HepG2 (cell line): Measurements from ENCODE around the gene SPTBN4. TPM values are rescaled to one million over a fixed set of nuclear protein-coding genes. Genes with fewer than 3 reads are reported as not detected.
A peak's percentile ranks its signal among the peaks of the same experiment; 100 is the strongest.

Source experiments
- CREM ChIP-seq, 2 experiments: sonication (generic) in 1 of 2; formaldehyde crosslinking in 1 of 2; IDR thresholded peaks; 2 replicates each; pipeline versions ENCODE4 v1.4.0 to v1.6.1; 2016 to 2020; ENCODE audit warnings: antibody characterized with exemption in 1 of 2, mild to moderate bottlenecking in 1 of 2, missing genetic modification reagents in 1 of 2
- HNF4G ChIP-seq, 2 experiments: sonication (generic) in 1 of 2; formaldehyde crosslinking in 1 of 2; IDR thresholded peaks; 2 replicates each; pipeline versions ENCODE4 v1.4.0 to v1.6.1; 2011 to 2020; ENCODE audit warnings: borderline replicate concordance in 2 of 2, low read depth in 2 of 2, mild to moderate bottlenecking in 2 of 2, low read length in 1 of 2, missing genetic modification reagents in 1 of 2, moderate library complexity in 1 of 2
- KLF11 ChIP-seq: IDR thresholded peaks from 2 replicates; pipeline ENCODE4 v1.6.1; 2016; ENCODE audit warnings: missing compliant biosample characterization
- NFE2L2 ChIP-seq: fragments of 150-350 bp; IDR thresholded peaks from 2 replicates; pipeline ENCODE4 v1.6.1; 2014; ENCODE audit warnings: low read length
- PRMT3 ChIP-seq: sonication (generic); formaldehyde crosslinking; IDR thresholded peaks from 2 replicates; pipeline ENCODE4 v1.8.1; 2022; ENCODE audit warnings: low read depth, mild to moderate bottlenecking, moderate library complexity, missing genetic modification reagents, borderline replicate concordance
- PTBP1 ChIP-seq: fragments of 200-400 bp; formaldehyde crosslinking; IDR thresholded peaks from 2 replicates; pipeline ENCODE4 v1.6.1; 2018; ENCODE audit warnings: low read length, low read depth; ENCODE audit not compliant: poor library complexity, severe bottlenecking
- SALL2 ChIP-seq: sonication (generic); formaldehyde crosslinking; IDR thresholded peaks from 2 replicates; pipeline ENCODE4 v1.8.1; 2023; ENCODE audit warnings: mild to moderate bottlenecking, missing genetic modification reagents, inconsistent platforms
- ZBTB7B ChIP-seq: sonication (generic); formaldehyde crosslinking; IDR thresholded peaks from 2 replicates; pipeline ENCODE4 v1.4.0; 2020; ENCODE audit warnings: missing genetic modification reagents
- ZNF260 ChIP-seq: sonication (generic); formaldehyde crosslinking; IDR thresholded peaks from 2 replicates; pipeline ENCODE4 v1.4.0; 2020; ENCODE audit warnings: missing genetic modification reagents, low read depth, mild to moderate bottlenecking, borderline replicate concordance
- ZNF564 ChIP-seq: sonication (generic); formaldehyde crosslinking; IDR thresholded peaks from 2 replicates; pipeline ENCODE4 v1.8.1; 2023; ENCODE audit warnings: mild to moderate bottlenecking, missing genetic modification reagents
- ZNF777 ChIP-seq: sonication (generic); formaldehyde crosslinking; IDR thresholded peaks from 2 replicates; pipeline ENCODE4 v1.4.0; 2020; ENCODE audit warnings: missing genetic modification reagents
- ZSCAN29 ChIP-seq: sonication (generic); formaldehyde crosslinking; conservative IDR thresholded peaks from 2 replicates; pipeline ENCODE4 v1.4.0; 2020; ENCODE audit warnings: mild to moderate bottlenecking, missing genetic modification reagents
- polyA plus RNA-seq, 8 experiments: library from polyadenylated mRNA; depleted of rRNA in 3 of 8; stranded (reverse) in 7 of 8; unstranded in 1 of 8; fragments of >200 nt; fragmentation: Illumina TruSeq in 4 of 8; extraction: Trizol in 4 of 8; gene quantifications; 2 replicates each; pipeline versions ENCODE4 v1.2.1 to v1.2.3, GENCODE V29; 2011 to 2016; ENCODE audit warnings: low read depth in 4 of 8, missing spikeins in 1 of 8, mixed read lengths in 1 of 8; ENCODE audit not compliant: insufficient read depth in 1 of 8
- total RNA-seq, 5 experiments: library from RNA; depleted of rRNA; stranded (reverse); fragments of >200 nt; fragmentation: Illumina TruSeq; extraction: Trizol; gene quantifications; 2 replicates each; pipeline ENCODE4 v1.2.3, GENCODE V29; 2016; ENCODE audit warnings: low read depth in 1 of 5
- TF ChIP-seq, protein P1 (sequence below): conservative IDR thresholded peaks from 2 replicates; pipeline ENCODE4 v1.6.1; 2018; ENCODE audit warnings: missing genetic modification reagents
- TF ChIP-seq, protein P2 (sequence below): sonication (generic); formaldehyde crosslinking; IDR thresholded peaks from 2 replicates; pipeline ENCODE4 v1.5.1; 2020; ENCODE audit warnings: missing genetic modification reagents, mild to moderate bottlenecking, borderline replicate concordance
- TF ChIP-seq, protein P3 (sequence below), 2 experiments: IDR thresholded peaks; 2 replicates each; pipeline ENCODE4 v1.6.1; 2011 to 2012; ENCODE audit warnings: low read length in 2 of 2, borderline replicate concordance in 1 of 2, low read depth in 1 of 2, mild to moderate bottlenecking in 1 of 2, moderate library complexity in 1 of 2
- TF ChIP-seq, protein P4 (sequence below): IDR thresholded peaks from 2 replicates; pipeline ENCODE4 v1.6.1; 2018; ENCODE audit warnings: missing genetic modification reagents, mild to moderate bottlenecking, missing compliant biosample characterization

SPTBN4 gene
- total and polyA plus RNA-seq, 2 of the 13 experiments (the other 11 are each of a cell fraction or from before 2014, with no cell fraction given) = 0.11 TPM

DNA sequence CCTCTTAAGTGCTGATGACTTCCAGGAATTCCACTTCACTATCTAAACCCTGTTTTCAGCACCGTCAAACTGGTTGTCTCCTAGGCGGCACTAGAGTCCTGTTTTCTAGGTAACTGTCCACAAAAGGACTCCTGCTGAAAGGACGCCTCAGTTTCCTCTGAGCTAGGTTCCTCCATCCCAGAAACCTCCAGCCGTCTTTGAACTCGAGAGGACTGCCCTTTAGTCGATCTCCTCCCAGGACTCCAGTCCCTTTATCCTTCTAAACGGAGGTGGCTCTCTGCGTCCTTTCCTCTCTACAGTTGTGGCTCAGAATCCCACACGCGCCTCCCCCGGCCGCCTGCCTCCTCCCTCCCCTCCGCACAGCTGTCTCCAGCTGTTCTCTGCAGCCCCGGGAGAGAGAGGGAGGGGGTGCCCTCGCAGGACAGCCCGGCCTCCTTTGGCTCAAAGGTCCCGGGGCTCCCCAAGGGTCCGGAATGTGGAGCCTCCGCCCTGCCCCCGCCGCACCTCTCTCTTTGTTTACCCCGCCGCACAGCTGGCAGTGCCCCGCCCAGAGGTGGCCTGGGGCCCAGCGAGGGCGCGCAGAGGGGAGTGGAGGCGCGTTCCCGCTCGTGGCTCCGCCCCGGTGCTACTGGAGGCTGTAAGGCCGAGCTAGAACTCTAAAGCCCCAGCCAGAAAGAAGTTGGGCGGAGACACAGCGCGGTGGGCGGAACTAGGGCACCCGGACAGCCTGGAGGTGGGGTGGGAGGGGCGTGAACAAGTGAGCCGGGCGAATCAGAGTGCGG lies 136.8 kb downstream of the SPTBN4 start (continued):
- no peak for TF ChIP-seq PTBP1
- TF ChIP-seq NFE2L2 = no peak
- TF ChIP-seq, protein P1, sequence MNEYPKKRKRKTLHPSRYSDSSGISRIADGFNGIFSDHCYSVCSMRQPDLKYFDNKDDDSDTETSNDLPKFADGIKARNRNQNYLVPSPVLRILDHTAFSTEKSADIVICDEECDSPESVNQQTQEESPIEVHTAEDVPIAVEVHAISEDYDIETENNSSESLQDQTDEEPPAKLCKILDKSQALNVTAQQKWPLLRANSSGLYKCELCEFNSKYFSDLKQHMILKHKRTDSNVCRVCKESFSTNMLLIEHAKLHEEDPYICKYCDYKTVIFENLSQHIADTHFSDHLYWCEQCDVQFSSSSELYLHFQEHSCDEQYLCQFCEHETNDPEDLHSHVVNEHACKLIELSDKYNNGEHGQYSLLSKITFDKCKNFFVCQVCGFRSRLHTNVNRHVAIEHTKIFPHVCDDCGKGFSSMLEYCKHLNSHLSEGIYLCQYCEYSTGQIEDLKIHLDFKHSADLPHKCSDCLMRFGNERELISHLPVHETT (CRISPR knock-in tag) = peak; percentile 89; the same call in 1 of the 2 replicates
- TF ChIP-seq HNF4G (IDR thresholded peaks at IDR 0.05; ENCODE audit: borderline replicate concordance, low read depth, low read length) = peak; percentile 98
- TF ChIP-seq HNF4G (CRISPR knock-in tag; IDR thresholded peaks at IDR 0.05; ENCODE audit: borderline replicate concordance, low read depth) = peak; percentile 96
- TF ChIP-seq, protein P2, sequence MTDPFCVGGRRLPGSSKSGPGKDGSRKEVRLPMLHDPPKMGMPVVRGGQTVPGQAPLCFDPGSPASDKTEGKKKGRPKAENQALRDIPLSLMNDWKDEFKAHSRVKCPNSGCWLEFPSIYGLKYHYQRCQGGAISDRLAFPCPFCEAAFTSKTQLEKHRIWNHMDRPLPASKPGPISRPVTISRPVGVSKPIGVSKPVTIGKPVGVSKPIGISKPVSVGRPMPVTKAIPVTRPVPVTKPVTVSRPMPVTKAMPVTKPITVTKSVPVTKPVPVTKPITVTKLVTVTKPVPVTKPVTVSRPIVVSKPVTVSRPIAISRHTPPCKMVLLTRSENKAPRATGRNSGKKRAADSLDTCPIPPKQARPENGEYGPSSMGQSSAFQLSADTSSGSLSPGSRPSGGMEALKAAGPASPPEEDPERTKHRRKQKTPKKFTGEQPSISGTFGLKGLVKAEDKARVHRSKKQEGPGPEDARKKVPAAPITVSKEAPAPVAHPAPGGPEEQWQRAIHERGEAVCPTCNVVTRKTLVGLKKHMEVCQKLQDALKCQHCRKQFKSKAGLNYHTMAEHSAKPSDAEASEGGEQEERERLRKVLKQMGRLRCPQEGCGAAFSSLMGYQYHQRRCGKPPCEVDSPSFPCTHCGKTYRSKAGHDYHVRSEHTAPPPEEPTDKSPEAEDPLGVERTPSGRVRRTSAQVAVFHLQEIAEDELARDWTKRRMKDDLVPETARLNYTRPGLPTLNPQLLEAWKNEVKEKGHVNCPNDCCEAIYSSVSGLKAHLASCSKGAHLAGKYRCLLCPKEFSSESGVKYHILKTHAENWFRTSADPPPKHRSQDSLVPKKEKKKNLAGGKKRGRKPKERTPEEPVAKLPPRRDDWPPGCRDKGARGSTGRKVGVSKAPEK (CRISPR knock-in tag) = no peak
- TF ChIP-seq, protein P3, sequence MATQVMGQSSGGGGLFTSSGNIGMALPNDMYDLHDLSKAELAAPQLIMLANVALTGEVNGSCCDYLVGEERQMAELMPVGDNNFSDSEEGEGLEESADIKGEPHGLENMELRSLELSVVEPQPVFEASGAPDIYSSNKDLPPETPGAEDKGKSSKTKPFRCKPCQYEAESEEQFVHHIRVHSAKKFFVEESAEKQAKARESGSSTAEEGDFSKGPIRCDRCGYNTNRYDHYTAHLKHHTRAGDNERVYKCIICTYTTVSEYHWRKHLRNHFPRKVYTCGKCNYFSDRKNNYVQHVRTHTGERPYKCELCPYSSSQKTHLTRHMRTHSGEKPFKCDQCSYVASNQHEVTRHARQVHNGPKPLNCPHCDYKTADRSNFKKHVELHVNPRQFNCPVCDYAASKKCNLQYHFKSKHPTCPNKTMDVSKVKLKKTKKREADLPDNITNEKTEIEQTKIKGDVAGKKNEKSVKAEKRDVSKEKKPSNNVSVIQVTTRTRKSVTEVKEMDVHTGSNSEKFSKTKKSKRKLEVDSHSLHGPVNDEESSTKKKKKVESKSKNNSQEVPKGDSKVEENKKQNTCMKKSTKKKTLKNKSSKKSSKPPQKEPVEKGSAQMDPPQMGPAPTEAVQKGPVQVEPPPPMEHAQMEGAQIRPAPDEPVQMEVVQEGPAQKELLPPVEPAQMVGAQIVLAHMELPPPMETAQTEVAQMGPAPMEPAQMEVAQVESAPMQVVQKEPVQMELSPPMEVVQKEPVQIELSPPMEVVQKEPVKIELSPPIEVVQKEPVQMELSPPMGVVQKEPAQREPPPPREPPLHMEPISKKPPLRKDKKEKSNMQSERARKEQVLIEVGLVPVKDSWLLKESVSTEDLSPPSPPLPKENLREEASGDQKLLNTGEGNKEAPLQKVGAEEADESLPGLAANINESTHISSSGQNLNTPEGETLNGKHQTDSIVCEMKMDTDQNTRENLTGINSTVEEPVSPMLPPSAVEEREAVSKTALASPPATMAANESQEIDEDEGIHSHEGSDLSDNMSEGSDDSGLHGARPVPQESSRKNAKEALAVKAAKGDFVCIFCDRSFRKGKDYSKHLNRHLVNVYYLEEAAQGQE (IDR thresholded peaks at IDR 0.05; ENCODE audit: borderline replicate concordance in 1 of 2, low read depth in 1 of 2, low read length in 2 of 2) = peak in 1 of 2 experiments; percentile 47; a peak in 2 of 4 replicates
- TF ChIP-seq KLF11 (CRISPR knock-in tag) = peak; percentile 89
- no peak for TF ChIP-seq ZNF260
- TF ChIP-seq, protein P4, sequence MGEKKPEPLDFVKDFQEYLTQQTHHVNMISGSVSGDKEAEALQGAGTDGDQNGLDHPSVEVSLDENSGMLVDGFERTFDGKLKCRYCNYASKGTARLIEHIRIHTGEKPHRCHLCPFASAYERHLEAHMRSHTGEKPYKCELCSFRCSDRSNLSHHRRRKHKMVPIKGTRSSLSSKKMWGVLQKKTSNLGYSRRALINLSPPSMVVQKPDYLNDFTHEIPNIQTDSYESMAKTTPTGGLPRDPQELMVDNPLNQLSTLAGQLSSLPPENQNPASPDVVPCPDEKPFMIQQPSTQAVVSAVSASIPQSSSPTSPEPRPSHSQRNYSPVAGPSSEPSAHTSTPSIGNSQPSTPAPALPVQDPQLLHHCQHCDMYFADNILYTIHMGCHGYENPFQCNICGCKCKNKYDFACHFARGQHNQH = peak; percentile 86
- 0 out of 2 replicates have a peak, but pooled peaks have one; percentile 52 for TF ChIP-seq ZSCAN29 (CRISPR knock-in tag)
- TF ChIP-seq ZNF777 (CRISPR knock-in tag) = peak; percentile 79
- no peak for TF ChIP-seq PRMT3 (CRISPR knock-in tag)
- peak; percentile 51; the same call in 1 of the 2 replicates for TF ChIP-seq SALL2 (CRISPR knock-in tag)
- peak; percentile 92 for TF ChIP-seq ZBTB7B
- TF ChIP-seq ZNF564 (CRISPR knock-in tag) = no peak; the same call in 1 of the 2 replicates
- TF ChIP-seq CREM (IDR thresholded peaks at IDR 0.05) = peak; percentile 53; the same call in 1 of the 2 replicates
- no peak for TF ChIP-seq CREM (CRISPR knock-in tag; IDR thresholded peaks at IDR 0.05)
